ENCODE measurements around the gene RXRA. TPM values are rescaled to one million over a fixed set of nuclear protein-coding genes. Genes with fewer than 3 reads are reported as not detected.

Gene RXRA
- total RNA-seq, 6 experiments from 2014 or later = 23.2 to 31.9 (median 28.0) TPM

DNA sequence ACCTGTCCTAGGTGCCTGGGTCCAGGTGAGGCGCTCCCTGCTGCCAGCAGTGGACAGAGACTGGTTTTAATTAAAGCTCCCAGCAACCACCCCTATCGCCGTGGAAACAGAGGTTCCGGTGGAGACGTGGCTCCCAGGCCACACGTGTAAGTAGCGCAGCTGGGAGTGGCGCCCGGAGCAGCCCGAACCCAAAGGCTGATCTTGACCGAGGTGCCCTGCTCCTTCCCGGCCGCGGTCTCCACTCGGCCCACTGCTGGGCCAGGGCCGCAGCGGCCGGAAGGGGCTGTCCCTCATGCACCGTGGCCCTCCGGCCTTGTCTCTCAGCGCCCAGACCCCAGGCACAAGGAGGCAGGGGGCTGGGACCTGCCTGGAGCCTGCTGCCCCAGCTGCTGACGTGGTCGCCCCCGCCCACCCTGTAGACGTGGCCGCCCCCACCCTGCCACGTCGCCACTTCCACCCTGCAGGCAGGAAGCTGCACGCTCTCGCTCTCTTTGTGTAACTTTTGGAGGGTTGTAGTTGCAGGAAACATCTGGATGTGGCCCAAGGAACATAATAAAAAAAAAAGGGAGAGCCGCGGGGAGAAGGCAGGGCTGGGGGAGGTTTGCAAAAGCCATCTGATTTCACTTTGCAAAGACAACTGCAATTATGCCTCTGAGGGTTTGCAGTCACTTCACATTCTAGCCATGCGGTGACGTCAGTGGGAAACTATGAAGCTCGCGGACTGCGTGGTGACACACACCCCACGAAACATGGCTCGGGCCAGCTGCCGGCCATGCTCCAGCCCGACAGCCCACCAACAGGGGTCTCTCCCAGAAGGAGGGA, 129.9 kb downstream of the RXRA start:
- Mint-ChIP-seq H3K9me3 (no peaks in the 10 kb centered on the region), H3K4me3 (peak overlapping the region; percentile 75), H3K27me3 (ENCODE audit: insufficient read depth) (peaks cover 3% of the 10 kb centered on the region; the same call in 1 of the 2 replicates), H3K27ac (peak overlapping the region; percentile 100), H3K36me3 (ENCODE audit: low read depth) (no peaks in the 10 kb centered on the region), H3K4me1 (ENCODE audit: low read depth) (peaks cover 41% of the 10 kb centered on the region)
- TF ChIP-seq, protein P1, sequence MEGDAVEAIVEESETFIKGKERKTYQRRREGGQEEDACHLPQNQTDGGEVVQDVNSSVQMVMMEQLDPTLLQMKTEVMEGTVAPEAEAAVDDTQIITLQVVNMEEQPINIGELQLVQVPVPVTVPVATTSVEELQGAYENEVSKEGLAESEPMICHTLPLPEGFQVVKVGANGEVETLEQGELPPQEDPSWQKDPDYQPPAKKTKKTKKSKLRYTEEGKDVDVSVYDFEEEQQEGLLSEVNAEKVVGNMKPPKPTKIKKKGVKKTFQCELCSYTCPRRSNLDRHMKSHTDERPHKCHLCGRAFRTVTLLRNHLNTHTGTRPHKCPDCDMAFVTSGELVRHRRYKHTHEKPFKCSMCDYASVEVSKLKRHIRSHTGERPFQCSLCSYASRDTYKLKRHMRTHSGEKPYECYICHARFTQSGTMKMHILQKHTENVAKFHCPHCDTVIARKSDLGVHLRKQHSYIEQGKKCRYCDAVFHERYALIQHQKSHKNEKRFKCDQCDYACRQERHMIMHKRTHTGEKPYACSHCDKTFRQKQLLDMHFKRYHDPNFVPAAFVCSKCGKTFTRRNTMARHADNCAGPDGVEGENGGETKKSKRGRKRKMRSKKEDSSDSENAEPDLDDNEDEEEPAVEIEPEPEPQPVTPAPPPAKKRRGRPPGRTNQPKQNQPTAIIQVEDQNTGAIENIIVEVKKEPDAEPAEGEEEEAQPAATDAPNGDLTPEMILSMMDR (IDR thresholded peaks at IDR 0.05) = peak; percentile 42; the same call in 1 of the 2 replicates
- DNase-seq = peak; percentile 99

DNA sequence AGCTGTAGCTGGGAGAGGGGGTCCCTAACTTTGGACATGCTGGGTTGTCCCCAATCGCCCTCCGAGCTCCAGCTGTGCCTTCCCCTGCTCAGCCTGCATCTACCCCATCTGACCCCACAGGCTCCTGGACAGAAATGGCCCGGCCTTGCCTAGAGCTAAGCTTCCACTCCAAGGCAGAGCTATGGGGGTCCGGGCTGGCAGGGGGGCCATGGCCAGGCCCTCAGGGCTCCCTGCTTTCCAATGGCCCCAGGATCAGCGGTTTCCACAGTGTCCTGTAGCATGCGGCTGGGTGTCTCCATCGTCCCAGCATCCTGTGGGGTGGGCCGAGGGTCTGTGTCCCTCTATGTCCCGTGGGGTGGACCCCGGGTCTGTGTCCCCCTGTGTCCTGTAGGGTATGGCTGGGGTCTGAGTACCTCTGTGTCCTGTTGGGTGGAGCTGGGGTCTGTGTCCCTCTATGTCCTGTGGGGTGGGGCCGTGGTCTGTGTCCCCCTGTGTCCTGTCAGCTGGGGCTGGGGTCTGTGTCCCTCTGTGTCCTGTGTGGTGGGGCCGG, 130.6 kb downstream of the RXRA start:
- no peak for DNase-seq
- TF ChIP-seq, protein P1 (IDR thresholded peaks at IDR 0.05) = peak; percentile 4; the same call in 1 of the 2 replicates
- H3K27ac Mint-ChIP-seq = peak overlapping the region; percentile 100
- peaks cover 3% of the 10 kb centered on the region; the same call in 1 of the 2 replicates for H3K27me3 Mint-ChIP-seq (ENCODE audit: insufficient read depth)
- 0 out of 2 replicates have a peak, but pooled peaks cover 4% of the 10 kb centered on the region for H3K36me3 Mint-ChIP-seq (ENCODE audit: low read depth)
- H3K9me3 Mint-ChIP-seq = peaks cover 6% of the 10 kb centered on the region; the same call in 1 of the 2 replicates
- H3K4me3 Mint-ChIP-seq = peak overlapping the region; percentile 75
- peaks cover 41% of the 10 kb centered on the region for H3K4me1 Mint-ChIP-seq (ENCODE audit: low read depth)

DNA sequence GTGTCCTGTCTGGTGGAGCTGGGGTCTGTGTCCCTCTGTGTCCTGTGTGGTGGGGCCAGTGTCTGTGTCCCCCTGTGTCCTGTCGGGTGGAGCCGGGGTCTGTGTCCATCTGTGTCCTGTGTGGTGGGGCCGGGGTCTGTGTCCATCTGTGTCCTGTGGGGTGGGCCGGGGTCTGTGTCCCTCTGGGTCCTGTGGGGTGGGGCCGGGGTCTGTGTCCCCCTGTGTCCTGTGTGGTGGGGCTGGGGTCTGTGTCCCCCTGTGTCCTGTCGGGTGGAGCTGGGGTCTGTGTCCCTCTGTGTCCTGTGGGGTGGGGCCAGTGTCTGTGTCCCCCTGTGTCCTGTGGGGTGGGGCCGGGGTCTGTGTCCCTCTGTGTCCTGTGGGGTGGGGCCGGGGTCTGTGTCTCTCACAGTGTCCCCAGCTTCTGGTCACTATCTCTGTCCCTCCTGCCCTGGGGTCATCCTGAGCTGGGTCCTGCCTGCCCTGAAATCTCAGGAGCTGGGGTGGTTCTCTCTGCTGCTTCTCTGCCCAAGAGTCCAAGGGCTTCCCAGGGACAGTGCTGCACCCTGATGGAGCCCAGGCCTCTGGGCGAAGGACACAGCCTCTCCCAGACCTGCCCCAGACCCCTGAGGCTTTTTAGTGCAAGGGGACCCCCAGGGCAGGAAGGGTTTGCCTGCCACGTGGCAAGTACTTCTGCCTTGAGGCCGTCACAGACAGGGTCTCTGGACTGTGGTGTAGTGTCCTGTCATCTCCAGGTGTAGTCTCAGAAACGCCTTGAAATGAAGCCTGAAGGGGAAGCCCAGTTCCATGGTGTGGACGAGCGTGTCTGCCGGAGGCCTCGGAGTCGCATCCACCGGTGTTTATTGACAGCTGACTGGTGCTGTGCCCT, 131.3 kb downstream of the RXRA start:
- H3K4me1 Mint-ChIP-seq (ENCODE audit: low read depth) = peaks cover 41% of the 10 kb centered on the region
- no peak for DNase-seq
- H3K9me3 Mint-ChIP-seq = peaks cover 9% of the 10 kb centered on the region; the same call in 1 of the 2 replicates
- peaks cover 3% of the 10 kb centered on the region; the same call in 1 of the 2 replicates for H3K27me3 Mint-ChIP-seq (ENCODE audit: insufficient read depth)
- H3K4me3 Mint-ChIP-seq = no peak overlapping the region
- H3K36me3 Mint-ChIP-seq (ENCODE audit: low read depth) = 0 out of 2 replicates have a peak, but pooled peaks cover 4% of the 10 kb centered on the region
- peak overlapping the region; percentile 100 for H3K27ac Mint-ChIP-seq
- TF ChIP-seq, protein P1 (IDR thresholded peaks at IDR 0.05) = no peak

DNA sequence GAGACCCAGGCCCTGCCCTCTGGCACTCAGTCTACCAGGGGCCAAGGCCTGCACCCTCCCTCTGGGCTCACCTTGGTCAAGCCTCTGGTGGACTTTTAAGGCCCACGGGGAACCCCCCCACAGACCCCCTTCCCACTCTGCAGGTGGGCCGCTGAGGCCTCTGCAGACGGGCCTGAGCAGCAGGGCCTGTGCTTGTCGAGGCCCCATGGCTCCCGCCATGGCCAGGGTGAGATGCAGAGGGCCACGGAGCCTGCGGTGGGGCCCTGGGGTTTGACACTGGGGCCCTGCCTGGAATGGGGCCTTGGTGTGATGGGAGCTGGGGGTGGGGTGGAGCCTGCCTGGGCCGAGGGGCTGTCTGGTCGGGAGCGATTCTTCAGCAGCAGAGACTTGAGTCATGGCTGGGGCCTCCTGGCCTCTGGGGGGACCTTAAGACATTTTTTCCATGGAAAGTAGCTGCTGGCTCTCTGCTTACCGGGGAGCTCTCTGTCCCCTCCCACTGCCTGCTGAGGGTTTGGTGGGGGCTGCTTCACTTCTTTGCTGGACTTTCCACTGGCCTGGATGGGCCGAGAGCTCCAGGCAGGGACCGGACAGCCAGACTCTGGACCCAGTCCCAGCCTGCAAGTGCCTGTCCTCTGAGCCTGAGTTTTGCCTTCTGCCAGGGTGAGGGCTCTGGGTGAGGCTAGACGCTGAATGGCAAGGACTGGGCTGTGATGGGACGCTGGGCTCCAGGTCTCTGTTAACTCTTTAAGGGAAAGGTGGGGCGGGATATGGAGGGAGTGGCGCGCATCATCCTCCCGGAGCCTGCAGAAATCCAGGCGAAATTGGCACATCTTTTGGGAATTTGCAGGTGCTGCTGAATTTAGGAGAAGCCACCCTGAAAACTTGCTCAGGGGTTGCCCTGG, 132.2 kb downstream of the RXRA start:
- DNase-seq = no peak

More for the DNA sequence above, 132.2 kb downstream of the RXRA start:
- Mint-ChIP-seq H3K36me3 (ENCODE audit: low read depth) (0 out of 2 replicates have a peak, but pooled peaks cover 4% of the 10 kb centered on the region), H3K9me3 (peaks cover 9% of the 10 kb centered on the region; the same call in 1 of the 2 replicates), H3K27ac (peak overlapping the region; percentile 100), H3K4me3 (no peak overlapping the region), H3K4me1 (ENCODE audit: low read depth) (peaks cover 41% of the 10 kb centered on the region), H3K27me3 (ENCODE audit: insufficient read depth) (peaks cover 3% of the 10 kb centered on the region; the same call in 1 of the 2 replicates)
- TF ChIP-seq, protein P1 (IDR thresholded peaks at IDR 0.05) = no peak
